HT-29 (cell line): ENCODE measurements around the gene LRP1. TPM values are rescaled to one million over a fixed set of nuclear protein-coding genes. Genes with fewer than 3 reads are reported as not detected.

Source experiments
- DNase-seq: peaks from one replicate; pipeline ENCODE4 v3.0.0-alpha.2; 2015; ENCODE audit warnings: low spot score
- small RNA-seq: library from RNA; depleted of rRNA; stranded (forward); fragments of <200 nt; gene quantifications from one replicate; pipeline ENCODE3, GENCODE V24; 2014
- total RNA-seq: library from RNA; depleted of rRNA; stranded (reverse); fragments of >200 nt; shearing (Covaris generic); gene quantifications from 2 replicates; pipeline ENCODE4 v1.2.3, GENCODE V29; 2014; rRNA removed

LRP1 gene
- total RNA-seq, 1 experiment from 2014 or later = 25.2 TPM

- no peak for DNase-seq
Measured at GRCh38 chr12:57254506-57255280, 126.4 kb downstream of the LRP1 start.

DNA sequence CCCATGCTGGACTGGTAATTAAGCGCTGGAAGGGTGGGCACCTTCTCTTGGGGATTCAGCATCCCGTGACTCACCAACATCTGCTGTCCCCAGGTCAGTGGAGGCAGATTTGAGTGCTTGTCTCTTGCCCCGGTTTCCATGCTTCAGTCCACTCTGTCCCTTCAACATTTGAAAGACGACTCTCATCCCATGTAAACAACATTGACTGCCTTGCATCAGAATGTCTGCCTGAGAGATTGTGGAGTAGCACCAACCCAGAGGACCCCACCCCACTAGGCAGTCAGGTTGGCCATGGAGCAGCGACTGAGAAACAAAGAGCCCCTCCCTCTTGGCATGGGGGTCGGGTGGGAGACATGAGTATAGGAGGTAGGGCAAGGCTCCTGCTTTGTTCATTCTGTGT lies 127.6 kb downstream of the LRP1 start:
- DNase-seq = no peak

GRCh38 chr12:57258977-57259970 lies 131.0 kb downstream of the LRP1 start:
- DNase-seq = no peak

- no peak for DNase-seq
Measured at GRCh38 chr12:57260366-57260765, 132.1 kb downstream of the LRP1 start.

DNA sequence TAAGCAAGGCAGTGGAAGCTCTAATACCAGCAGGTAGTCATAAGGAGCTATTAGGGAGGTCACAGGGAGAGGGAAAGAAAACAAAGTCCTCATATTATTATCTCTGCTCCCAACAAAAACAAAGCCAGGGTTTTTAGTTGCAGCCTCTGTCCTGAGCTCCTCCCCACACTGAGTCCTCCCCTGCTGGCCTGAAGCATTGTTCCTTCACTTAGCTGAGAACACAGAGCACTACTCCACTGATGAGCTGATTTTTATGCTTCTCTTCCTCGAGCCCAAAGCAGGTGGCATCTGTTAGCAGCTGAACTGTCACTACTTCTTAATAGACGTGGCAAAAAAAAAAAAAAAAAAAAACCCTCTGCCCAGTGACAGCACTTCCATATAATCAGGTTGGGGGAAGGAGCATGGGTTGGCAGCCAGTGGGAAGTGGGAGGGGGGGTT lies 133.2 kb downstream of the LRP1 start:
- no peak for DNase-seq

DNA sequence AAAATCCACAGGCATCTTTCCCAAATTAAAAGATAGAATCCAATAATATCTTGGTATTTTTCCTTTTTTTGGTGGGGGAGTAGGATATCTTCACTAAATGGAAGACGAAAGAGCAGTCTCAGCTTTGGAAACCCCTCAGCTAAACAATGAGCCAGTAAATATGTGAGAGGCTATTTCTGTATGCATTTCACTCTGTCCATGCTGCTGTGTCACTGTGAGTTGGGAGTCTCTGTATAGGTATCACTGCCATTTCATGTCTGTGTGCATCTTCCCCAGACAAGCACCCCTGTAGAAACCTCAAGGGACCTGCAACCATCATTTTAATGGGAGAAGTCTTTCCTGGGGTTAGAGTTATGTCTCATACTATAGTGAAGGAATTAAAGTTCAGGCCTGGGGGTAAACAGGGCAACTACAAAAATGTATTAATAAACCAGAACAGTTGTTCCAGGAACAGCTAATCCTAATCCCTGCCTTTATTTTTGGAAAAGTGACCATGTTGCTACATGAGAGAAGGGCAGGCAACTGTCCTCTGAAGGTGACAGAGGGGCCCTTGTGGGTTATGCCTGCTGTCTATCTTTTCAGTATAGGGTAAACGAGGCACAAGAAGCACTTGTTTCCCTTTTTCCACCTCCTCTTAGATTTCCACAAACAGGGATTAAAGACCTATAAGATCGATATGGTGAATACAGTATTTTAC lies 134.0 kb downstream of the LRP1 start:
- DNase-seq = no peak

Small RNA genes lying within 50 kb of the gene (small RNA-seq; reads per million reads assigned to genes)
- gene MIR1228 = not detected

Other genes starting within 250 kb of the LRP1 start
- not detected in 2 replicates for gene SDR9C7, start 194.1 kb upstream of the LRP1 start, total RNA-seq
- not detected in 2 replicates for gene RDH16, start 170.9 kb upstream of the LRP1 start, total RNA-seq
- 3.2 and 3.4 TPM in 2 replicates for gene ZBTB39, start 121.9 kb upstream of the LRP1 start, total RNA-seq
- not detected in 2 replicates for gene TAC3, start 112.0 kb upstream of the LRP1 start, total RNA-seq
- 0.76 and 1.8 TPM in 2 replicates for gene MYO1A, start 78.4 kb upstream of the LRP1 start, total RNA-seq
- gene NEMP1, start 49.7 kb upstream of the LRP1 start, total RNA-seq = 12.5 and 13.6 TPM in 2 replicates
- gene NAB2, start 39.4 kb upstream of the LRP1 start, total RNA-seq = 17.8 and 19.3 TPM in 2 replicates
- gene STAT6, start 17.1 kb upstream of the LRP1 start, total RNA-seq = 114 and 125 TPM in 2 replicates
- not detected in 2 replicates for gene LRP1-AS, start 19.1 kb downstream of the LRP1 start, total RNA-seq
- gene NXPH4, start 88.3 kb downstream of the LRP1 start, total RNA-seq = 0.97 and 2.8 TPM in 2 replicates
- 295 and 298 TPM in 2 replicates for gene SHMT2, start 101.2 kb downstream of the LRP1 start, total RNA-seq
- gene STAC3, start 122.7 kb downstream of the LRP1 start, total RNA-seq = 0.41 and 1.1 TPM in 2 replicates